HG03108 (cell line): ENCODE data around the gene CDC42SE2.

ENCODE experiments used
- ATAC-seq: cut with Tn5 transposase; IDR thresholded peaks from one replicate; pipeline ENCODE4 v1.9.1; 2021; ENCODE audit warnings: moderate library complexity; ENCODE audit not compliant: unreplicated experiment

Gene CDC42SE2

GRCh38 chr5:131263648-131264450 is at the start of gene CDC42SE2:
Gene CDC42SE2, plus strand, starts transcription at chr5:131264053. Its CDS starts 95,441 bp downstream, at chr5:131359494.
- peak; percentile 85 for ATAC-seq

- no peak for ATAC-seq
Measured at GRCh38 chr5:131214609-131215227, 49.1 kb upstream of the CDC42SE2 start.

GRCh38 chr5:131217791-131218190 is 46.1 kb upstream of the CDC42SE2 start:
- ATAC-seq, result no peak

GRCh38 chr5:131218392-131218791 is 45.5 kb upstream of the CDC42SE2 start:
- ATAC-seq, result no peak

GRCh38 chr5:131220566-131220965 is 43.3 kb upstream of the CDC42SE2 start:
- ATAC-seq, result no peak

- ATAC-seq, result no peak
Measured at GRCh38 chr5:131221008-131221703, 42.7 kb upstream of the CDC42SE2 start.

- no peak for ATAC-seq
Measured at GRCh38 chr5:131221888-131222287, 42.0 kb upstream of the CDC42SE2 start.

- ATAC-seq, result no peak
Measured at GRCh38 chr5:131222731-131223130, 41.1 kb upstream of the CDC42SE2 start.

- no peak for ATAC-seq
Measured at GRCh38 chr5:131223751-131224386, 40.0 kb upstream of the CDC42SE2 start.

GRCh38 chr5:131224387-131225201 is 39.3 kb upstream of the CDC42SE2 start:
- peak; percentile 82 for ATAC-seq

- no peak for ATAC-seq
Measured at GRCh38 chr5:131225282-131225974, 38.4 kb upstream of the CDC42SE2 start.

GRCh38 chr5:131226899-131227298 is 37.0 kb upstream of the CDC42SE2 start:
- no peak for ATAC-seq

- ATAC-seq, result no peak
Measured at GRCh38 chr5:131228646-131229045, 35.2 kb upstream of the CDC42SE2 start.

- no peak for ATAC-seq
Measured at GRCh38 chr5:131229623-131230022, 34.2 kb upstream of the CDC42SE2 start.

GRCh38 chr5:131230406-131230805 is 33.4 kb upstream of the CDC42SE2 start:
- no peak for ATAC-seq

- ATAC-seq, result no peak
Measured at GRCh38 chr5:131239686-131240085, 24.2 kb upstream of the CDC42SE2 start.

GRCh38 chr5:131242728-131243255 is 21.1 kb upstream of the CDC42SE2 start:
- ATAC-seq, result no peak

- ATAC-seq, result no peak
Measured at GRCh38 chr5:131245312-131245711, 18.5 kb upstream of the CDC42SE2 start.

GRCh38 chr5:131245948-131246347 is 17.9 kb upstream of the CDC42SE2 start:
- no peak for ATAC-seq

GRCh38 chr5:131246504-131246903 is 17.3 kb upstream of the CDC42SE2 start:
- ATAC-seq, result no peak
